ENCODE measurements around the gene CBLL1. TPM values are rescaled to one million over a fixed set of nuclear protein-coding genes. Genes with fewer than 3 reads are reported as not detected.

CBLL1 gene
- total and polyA plus RNA-seq, 2 of the 13 experiments (the other 11 are each of a cell fraction or from before 2014, with no cell fraction given) = 8.8 to 10.5 TPM

DNA sequence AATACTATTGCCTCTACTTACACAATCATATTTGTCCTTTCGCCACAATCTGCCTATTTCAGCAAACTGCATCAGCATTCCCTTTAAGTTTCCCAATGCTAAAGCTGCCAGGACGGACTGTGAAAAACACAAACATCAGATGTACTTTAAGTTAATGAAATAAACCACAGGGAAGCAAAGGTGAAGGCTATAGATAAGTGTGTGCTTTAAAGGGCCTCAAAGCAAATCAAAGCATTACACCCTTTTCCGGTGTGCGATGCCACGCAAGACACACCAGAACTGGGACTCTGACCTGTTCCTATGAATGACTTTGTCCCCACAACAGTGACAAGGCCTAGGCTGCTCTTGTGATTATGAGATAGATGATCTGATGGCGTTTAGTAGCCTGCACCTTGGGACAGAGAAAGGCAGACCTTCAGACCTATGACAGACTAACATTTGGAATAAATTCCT lies 35.7 kb downstream of the CBLL1 start (continued):
- TF ChIP-seq, protein P1, sequence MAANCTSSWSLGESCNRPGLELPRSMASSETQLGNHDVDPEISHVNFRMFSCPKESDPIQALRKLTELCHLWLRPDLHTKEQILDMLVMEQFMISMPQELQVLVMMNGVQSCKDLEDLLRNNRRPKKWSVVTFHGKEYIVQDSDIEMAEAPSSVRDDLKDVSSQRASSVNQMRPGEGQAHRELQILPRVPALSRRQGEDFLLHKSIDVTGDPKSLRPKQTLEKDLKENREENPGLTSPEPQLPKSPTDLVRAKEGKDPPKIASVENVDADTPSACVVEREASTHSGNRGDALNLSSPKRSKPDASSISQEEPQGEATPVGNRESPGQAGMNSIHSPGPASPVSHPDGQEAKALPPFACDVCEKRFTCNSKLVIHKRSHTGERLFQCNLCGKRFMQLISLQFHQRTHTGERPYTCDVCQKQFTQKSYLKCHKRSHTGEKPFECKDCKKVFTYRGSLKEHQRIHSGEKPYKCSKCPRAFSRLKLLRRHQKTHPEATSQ (CRISPR knock-in tag; IDR thresholded peaks at IDR 0.05; ENCODE audit: borderline replicate concordance) = peak; percentile 52; the same call in 1 of the 2 replicates
- no peak for TF ChIP-seq ATRX (CRISPR knock-in tag; IDR thresholded peaks at IDR 0.05; ENCODE audit: borderline replicate concordance)
- no peak for TF ChIP-seq IKZF4 (CRISPR knock-in tag; IDR thresholded peaks at IDR 0.05; ENCODE audit: borderline replicate concordance, low read depth, not compliant biosample characterization)
- TF ChIP-seq, protein P2, sequence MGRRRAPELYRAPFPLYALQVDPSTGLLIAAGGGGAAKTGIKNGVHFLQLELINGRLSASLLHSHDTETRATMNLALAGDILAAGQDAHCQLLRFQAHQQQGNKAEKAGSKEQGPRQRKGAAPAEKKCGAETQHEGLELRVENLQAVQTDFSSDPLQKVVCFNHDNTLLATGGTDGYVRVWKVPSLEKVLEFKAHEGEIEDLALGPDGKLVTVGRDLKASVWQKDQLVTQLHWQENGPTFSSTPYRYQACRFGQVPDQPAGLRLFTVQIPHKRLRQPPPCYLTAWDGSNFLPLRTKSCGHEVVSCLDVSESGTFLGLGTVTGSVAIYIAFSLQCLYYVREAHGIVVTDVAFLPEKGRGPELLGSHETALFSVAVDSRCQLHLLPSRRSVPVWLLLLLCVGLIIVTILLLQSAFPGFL (CRISPR knock-in tag; IDR thresholded peaks at IDR 0.05) = no peak
- TF ChIP-seq NRL (CRISPR knock-in tag; IDR thresholded peaks at IDR 0.05; ENCODE audit: borderline replicate concordance) = no peak
- no peak for TF ChIP-seq GZF1 (CRISPR knock-in tag; IDR thresholded peaks at IDR 0.05)
- no peak for TF ChIP-seq MAF1 (CRISPR knock-in tag; IDR thresholded peaks at IDR 0.05; ENCODE audit: borderline replicate concordance)
- TF ChIP-seq ATM (IDR thresholded peaks at IDR 0.05; ENCODE audit: borderline replicate concordance) = no peak
- TF ChIP-seq, protein P3, sequence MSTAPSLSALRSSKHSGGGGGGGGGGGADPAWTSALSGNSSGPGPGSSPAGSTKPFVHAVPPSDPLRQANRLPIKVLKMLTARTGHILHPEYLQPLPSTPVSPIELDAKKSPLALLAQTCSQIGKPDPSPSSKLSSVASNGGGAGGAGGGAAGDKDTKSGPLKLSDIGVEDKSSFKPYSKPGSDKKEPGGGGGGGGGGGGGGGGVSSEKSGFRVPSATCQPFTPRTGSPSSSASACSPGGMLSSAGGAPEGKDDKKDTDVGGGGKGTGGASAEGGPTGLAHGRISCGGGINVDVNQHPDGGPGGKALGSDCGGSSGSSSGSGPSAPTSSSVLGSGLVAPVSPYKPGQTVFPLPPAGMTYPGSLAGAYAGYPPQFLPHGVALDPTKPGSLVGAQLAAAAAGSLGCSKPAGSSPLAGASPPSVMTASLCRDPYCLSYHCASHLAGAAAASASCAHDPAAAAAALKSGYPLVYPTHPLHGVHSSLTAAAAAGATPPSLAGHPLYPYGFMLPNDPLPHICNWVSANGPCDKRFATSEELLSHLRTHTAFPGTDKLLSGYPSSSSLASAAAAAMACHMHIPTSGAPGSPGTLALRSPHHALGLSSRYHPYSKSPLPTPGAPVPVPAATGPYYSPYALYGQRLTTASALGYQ (CRISPR knock-in tag; IDR thresholded peaks at IDR 0.05) = peak; percentile 86
- TF ChIP-seq, protein P4, sequence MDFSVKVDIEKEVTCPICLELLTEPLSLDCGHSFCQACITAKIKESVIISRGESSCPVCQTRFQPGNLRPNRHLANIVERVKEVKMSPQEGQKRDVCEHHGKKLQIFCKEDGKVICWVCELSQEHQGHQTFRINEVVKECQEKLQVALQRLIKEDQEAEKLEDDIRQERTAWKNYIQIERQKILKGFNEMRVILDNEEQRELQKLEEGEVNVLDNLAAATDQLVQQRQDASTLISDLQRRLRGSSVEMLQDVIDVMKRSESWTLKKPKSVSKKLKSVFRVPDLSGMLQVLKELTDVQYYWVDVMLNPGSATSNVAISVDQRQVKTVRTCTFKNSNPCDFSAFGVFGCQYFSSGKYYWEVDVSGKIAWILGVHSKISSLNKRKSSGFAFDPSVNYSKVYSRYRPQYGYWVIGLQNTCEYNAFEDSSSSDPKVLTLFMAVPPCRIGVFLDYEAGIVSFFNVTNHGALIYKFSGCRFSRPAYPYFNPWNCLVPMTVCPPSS (IDR thresholded peaks at IDR 0.05) = no peak
- TF ChIP-seq EP300 (IDR thresholded peaks at IDR 0.05; ENCODE audit: low read depth in 2 of 2, low read length in 2 of 2) = peak; percentile 66 to 98
- TF ChIP-seq EP300 (CRISPR knock-in tag; IDR thresholded peaks at IDR 0.05; ENCODE audit: borderline replicate concordance) = peak; percentile 98
- peak; percentile 98 for TF ChIP-seq PHF5A (CRISPR knock-in tag; IDR thresholded peaks at IDR 0.05; ENCODE audit: low read depth, unreplicated experiment)
- no peak for TF ChIP-seq ZNF777 (CRISPR knock-in tag; IDR thresholded peaks at IDR 0.05)
- TF ChIP-seq HOXD1 (CRISPR knock-in tag; IDR thresholded peaks at IDR 0.05) = peak; percentile 90
- TF ChIP-seq, protein P5, sequence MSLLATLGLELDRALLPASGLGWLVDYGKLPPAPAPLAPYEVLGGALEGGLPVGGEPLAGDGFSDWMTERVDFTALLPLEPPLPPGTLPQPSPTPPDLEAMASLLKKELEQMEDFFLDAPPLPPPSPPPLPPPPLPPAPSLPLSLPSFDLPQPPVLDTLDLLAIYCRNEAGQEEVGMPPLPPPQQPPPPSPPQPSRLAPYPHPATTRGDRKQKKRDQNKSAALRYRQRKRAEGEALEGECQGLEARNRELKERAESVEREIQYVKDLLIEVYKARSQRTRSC (CRISPR knock-in tag; IDR thresholded peaks at IDR 0.05; ENCODE audit: low read depth) = no peak
- TF ChIP-seq MTF1 (CRISPR knock-in tag; IDR thresholded peaks at IDR 0.05) = no peak
- peak; percentile 75; the same call in 1 of the 2 replicates for TF ChIP-seq CCDC6 (CRISPR knock-in tag; IDR thresholded peaks at IDR 0.05)
- TF ChIP-seq HHEX (CRISPR knock-in tag; IDR thresholded peaks at IDR 0.05) = peak; percentile 85
- TF ChIP-seq ZNF367 (CRISPR knock-in tag; IDR thresholded peaks at IDR 0.05; ENCODE audit: borderline replicate concordance) = no peak
- peak; percentile 79; the same call in 1 of the 2 replicates for TF ChIP-seq KAT8 (CRISPR knock-in tag; IDR thresholded peaks at IDR 0.05)
- peak; percentile 92 for TF ChIP-seq CEBPG (CRISPR knock-in tag; IDR thresholded peaks at IDR 0.05)
- TF ChIP-seq ZBTB7B (CRISPR knock-in tag; IDR thresholded peaks at IDR 0.05) = peak; percentile 64; the same call in 1 of the 2 replicates
- peak; percentile 99 for TF ChIP-seq ETV5 (CRISPR knock-in tag; IDR thresholded peaks at IDR 0.05; ENCODE audit: borderline replicate concordance)
- TF ChIP-seq MEIS1 (CRISPR knock-in tag; IDR thresholded peaks at IDR 0.05; ENCODE audit: borderline replicate concordance) = peak; percentile 84
- no peak for TF ChIP-seq PTBP1 (IDR thresholded peaks at IDR 0.05; ENCODE audit: low read depth, low read length, poor library complexity, severe bottlenecking)

Data from HepG2 (cell line).